Mucosa of gallbladder (tissue), 1 donor: Measurements from ENCODE around the gene RAD50. TPM values are rescaled to one million over a fixed set of nuclear protein-coding genes. Genes with fewer than 3 reads are reported as not detected.
"Not testable (repeated sequence)": the region's sequence is repeated elsewhere in the genome, so short reads cannot be mapped to it uniquely, and the experiment has no call there.

Source experiments
- DNase-seq: peaks from one replicate; pipeline ENCODE4 v3.0.0-alpha.2; 2020; ENCODE audit warnings: low spot score
- total RNA-seq: library from RNA; stranded (reverse); gene quantifications from one replicate; pipeline ENCODE4 v1.2.1, GENCODE V29; 2021
- donor health status: DM: no; HTN: no; CAD: no.

Gene RAD50
- total RNA-seq, result 37.3 TPM

DNA sequence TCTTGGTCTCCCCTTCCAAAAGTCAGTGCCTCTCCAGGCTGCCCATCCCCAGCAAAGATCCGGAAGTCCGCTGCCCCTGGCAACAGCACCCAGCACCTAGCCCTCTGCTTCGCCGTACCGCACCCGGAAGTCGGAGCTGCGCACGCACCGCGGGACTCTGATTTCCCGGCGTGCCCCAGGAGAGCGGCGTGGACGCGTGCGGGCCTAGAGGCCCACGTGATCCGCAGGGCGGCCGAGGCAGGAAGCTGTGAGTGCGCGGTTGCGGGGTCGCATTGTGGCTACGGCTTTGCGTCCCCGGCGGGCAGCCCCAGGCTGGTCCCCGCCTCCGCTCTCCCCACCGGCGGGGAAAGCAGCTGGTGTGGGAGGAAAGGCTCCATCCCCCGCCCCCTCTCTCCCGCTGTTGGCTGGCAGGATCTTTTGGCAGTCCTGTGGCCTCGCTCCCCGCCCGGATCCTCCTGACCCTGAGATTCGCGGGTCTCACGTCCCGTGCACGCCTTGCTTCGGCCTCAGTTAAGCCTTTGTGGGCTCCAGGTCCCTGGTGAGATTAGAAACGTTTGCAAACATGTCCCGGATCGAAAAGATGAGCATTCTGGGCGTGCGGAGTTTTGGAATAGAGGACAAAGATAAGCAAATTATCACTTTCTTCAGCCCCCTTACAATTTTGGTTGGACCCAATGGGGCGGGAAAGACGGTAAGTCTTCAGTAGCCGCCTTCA, at the start of gene RAD50:
TSS of gene RAD50 (plus strand) at position 215 of the 715 bp plus-strand sequence. CDS start at position 563, 348 bp downstream.
- peak; percentile 92 for DNase-seq

DNA sequence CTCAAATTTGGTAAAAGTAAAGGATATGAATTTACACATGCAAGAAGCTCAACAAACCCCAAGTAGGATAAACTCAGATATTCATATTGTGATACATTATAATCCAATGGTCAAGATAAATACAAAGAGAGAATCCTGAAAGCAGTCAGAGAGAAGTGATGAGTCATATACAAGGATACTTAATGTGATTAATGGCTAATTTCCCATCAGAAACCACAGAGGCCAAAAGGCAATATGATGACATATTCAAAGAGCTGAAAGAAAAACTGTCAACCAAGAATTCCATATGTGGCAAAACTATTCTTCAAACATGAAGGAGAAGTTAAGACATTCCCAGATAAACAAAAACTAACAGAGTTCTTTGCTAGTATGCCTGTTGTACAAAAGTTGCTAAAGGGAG, 46.7 kb upstream of the RAD50 start:
- DNase-seq, result no peak

DNA sequence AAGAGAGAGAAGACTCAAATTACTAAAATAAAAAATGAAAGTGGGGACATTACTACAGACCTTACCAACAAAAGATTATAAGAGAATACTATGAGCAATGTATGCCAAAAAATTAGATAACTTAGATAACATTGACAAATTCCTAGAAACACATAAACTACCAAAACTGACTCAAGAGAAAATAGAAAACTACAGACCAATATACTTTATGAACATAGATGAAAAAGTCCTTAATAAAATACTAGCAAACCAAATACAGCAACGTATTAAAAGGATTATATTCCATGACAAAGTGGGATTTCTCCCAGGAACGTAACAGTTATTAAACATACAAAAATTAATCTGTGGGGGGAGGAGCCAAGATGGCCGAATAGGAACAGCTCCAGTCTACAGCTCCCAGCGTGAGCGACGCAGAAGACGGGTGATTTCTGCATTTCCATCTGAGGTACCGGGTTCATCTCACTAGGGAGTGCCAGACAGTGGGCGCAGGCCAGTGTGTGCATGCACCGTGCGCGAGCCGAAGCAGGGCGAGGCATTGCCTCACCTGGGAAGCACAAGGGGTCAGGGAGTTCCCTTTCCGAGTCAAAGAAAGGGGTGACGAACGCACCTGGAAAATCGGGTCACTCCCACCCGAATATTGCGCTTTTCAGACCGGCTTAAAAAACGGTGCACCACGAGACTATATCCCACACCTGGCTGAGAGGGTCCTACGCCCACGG, 43.0 kb upstream of the RAD50 start:
- not testable (repeated sequence) for DNase-seq

DNA sequence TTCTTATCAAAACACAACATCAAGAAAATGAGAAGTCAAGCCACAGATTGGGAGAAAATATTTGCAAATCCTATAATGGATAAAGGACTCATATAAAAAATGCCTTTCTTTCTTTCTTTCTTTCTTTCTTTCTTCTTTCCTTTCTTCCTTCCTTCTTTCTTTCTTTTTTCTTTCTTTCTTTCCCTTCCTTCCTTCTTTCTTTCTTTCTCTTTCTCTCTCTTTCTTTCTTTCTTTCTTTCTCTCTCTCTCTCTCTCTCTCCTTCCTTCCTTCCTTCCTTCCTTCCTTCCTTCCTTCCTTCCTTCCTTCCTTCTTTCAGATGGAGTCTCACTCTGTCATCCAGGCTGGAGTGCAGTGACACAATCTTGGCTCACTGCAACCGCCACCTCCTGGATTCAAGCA, 34.7 kb upstream of the RAD50 start:
- DNase-seq, result not testable (repeated sequence)

DNA sequence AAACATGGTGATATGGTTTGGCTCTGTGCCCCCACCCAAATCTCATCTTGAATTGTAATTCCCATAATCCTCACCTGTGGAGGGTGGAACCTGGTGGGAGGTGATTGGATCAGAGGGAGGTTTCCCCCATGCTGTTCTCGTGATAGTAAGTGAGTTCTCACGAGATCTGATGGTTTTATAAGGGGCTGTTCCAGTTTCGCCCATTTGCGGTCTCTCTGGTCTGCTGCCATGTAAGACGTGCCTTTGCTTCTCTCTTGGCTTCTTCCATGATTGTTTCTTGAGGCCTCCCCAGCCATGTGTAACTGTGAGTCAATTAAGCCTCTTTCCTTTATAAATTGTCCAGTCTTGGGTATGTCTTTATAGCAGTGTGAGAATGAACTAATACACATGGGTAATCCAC, 31.9 kb upstream of the RAD50 start:
- DNase-seq, result not testable (repeated sequence)

DNA sequence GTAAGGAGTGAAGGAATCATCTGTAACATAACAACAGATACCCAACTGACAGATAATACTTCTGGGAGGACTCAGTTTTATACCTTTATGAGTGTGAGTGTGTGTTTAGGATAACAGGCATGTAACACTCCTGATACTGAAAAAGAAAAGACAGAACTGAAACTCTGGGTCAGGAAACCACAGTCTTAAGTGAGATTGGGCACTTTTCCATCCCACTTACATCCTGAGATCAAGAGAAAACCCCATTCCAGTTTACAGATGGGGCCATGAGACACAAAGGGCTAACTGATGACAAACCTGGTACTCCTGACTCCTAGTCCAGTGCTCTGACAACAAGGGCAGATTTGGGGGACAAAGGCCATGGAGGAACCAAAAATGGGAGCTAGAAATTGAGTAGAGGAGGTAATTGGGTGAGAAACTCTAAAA, 31.5 kb upstream of the RAD50 start:
- DNase-seq, result no peak

DNA sequence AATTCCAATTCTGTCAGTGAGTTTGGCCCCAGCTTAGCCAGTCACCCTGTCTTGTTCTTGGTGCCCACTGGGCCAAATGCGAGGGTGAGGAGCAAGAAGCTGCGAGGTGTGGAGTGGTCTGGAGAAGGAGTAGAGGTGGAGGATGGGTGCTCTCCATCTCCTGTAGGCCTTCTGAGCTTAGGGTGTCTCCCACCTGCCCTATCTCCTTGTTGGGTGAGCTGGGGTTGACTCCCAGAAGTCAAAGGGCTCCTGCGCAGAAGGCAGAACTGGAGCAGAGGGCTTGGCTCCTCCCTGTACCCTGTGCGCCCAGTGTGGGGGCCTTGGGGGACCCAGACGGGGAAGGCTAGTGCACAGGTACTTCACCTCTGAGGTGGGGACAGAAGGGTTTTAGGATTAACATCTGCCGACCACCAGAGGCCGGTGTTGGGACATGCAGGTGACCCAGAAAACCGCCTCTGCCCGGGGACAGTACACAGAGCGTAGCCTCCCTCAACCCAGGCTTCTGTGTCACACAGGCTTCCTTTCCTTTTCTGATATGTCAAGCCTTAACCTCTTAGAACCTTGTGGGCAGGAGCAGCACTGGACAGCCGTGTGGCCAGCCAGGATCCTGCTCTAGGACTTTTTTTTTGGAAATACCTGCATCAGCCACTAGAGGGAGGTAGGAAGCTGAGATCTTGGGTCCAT, 30.3 kb upstream of the RAD50 start:
- DNase-seq, result peak; percentile 41

DNA sequence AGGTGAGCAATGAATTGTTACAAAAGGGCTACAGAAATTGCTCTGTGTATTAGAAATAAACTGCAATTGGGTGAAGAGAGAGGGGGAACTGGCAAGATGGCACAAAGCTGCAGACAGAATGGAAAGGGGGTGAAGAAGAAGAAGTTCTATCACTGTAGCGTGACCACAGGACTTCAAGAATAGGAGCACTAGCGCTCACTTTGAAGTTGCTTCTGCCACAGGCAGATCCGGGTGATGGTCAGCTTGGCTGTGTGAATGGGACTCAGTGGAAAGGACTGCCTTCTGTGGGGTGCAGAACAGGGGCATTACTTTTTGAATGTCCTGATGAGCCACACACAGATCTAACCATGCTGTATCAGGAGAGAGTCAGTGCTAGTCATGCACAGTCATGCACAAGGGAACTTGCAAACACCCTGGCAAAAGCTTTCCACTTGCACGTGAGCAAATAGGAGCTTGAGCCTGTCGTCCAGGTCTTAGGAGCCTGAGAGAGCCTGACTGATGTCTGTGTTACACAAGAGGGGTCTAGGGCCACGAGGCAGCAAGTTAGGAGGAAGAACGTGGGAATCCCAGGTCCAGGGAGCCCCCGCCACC, 29.7 kb upstream of the RAD50 start:
- DNase-seq, result no peak

DNA sequence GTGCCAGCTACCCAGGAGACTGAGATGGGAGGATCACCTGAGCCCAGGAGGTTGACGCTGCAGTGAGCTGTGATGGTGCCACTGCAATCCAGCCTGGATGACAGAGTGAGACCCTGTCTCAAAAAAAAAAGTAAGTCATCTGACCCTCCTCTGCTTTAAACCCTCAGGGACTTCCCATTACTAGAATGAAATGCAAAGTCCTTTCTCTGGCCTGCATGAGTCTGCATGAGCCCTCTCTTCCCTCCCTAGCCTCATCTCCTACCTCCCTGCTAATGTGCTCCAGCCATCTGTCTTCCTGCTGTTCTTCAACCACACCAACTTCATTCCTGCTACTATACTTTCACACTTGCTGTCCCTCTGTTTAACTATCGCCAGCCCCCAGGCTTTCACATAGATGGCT, 28.8 kb upstream of the RAD50 start:
- no peak for DNase-seq

DNA sequence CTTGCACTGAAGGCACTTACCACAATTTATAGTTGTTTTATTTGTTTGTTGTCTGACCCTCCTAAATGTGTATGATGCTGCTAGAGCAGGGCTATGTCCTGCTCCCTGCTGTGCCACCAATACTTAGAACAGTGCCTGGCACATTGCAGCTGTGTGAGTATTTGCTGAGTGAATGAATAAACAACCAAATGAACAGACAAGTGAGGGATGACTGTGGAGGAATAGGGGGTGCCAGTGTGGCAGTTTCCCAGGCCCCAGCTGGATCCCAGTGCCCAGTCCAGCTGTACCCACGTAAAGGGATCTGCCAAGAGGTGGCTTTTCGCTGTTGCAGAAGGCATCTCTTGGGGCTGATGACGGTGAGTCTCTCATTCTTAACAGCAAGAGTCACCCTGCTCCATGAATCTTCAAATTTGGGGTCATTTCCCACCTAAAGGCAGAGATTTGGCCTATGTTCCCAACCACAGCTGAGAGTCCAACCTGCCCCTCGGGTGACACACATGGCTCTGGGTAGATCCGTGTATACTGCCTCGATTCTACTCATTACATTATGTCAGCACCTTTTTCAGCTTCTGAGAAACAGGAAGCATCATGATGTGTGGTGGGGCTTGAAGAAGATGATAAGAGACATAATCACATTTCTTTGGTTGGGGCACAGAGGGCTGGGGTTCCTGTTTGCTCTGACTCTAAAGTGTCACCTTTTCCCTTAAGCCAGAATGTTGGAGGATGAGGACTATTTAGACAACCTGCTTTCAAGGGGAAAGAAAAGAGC, 27.7 kb upstream of the RAD50 start:
- no peak for DNase-seq

DNA sequence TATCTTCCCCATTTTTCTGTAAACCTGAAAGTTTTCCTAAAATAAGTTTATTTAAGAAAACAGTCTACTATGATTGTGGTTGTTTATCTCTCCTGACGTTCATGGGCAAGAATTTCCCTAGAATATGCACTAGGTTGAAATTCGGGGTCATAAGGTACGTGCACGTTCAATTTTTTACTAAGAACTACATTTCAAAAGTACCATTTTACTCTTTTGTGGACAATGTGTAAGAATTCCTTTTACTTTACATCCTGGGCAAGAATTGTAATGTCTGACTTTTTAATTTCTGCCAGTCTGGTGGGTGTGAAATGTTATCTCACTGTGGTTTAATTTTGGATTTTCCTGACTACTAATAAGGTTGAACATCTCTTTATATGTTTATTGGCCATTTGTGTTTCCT, 25.8 kb upstream of the RAD50 start:
- no peak for DNase-seq

DNA sequence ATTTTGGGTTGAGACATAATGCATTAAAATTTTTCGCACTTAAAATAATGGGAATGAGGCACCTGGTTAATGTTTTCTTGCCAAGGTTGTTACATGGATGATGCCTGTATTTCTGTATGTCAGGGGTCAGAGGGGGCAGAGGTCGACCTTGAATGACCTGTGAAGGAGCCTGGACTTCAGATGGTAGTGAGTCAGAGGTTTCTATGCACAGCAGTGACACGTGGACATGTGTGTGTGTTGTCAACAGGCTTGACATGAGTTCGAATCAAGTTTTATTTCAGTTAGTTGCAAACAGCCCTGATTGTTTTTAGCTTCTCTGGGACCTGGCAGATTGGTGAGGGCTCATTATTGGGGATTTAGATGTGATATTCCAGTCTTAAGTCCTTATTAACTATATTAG, 17.1 kb upstream of the RAD50 start:
- DNase-seq, result no peak

DNA sequence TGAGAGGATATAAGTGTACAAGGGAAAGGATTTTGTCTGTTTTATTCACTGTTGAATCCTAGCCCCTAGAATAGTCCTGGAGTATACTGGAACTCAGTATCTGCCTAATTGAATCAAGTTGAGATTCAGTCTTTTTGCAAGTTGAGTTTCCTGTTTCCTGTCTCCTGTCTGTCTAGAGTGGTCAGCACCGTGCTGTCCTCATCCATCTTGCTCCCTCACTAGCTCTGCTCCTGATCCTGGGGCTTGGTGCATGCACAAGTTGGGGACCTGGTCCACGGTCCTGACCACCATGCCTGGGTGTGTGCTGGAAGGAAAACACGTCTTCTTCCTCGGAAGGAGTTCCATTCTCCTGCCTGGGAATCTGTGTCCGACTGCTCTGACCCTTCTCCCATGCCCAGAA, 16.6 kb upstream of the RAD50 start:
- no peak for DNase-seq

DNA sequence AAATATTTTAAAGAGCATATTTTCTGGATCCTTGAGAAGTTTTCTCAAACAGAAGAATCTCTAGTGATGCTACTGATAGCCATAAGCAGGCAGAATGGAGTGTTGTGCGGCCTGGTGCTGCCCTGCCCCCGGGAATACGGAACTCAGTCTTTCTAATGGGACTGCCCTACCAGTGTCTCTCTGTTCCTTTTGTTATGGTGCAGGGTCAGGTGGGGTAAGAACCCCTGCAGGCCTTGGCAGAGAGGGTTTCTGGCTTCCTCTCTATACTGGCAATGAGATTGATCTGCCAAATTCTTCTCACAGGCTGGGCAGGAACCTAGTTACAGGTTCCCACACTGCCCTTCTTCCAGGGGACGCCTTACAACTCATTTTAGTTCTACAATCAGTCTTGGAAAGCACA, 16.0 kb upstream of the RAD50 start:
- DNase-seq, result no peak

DNA sequence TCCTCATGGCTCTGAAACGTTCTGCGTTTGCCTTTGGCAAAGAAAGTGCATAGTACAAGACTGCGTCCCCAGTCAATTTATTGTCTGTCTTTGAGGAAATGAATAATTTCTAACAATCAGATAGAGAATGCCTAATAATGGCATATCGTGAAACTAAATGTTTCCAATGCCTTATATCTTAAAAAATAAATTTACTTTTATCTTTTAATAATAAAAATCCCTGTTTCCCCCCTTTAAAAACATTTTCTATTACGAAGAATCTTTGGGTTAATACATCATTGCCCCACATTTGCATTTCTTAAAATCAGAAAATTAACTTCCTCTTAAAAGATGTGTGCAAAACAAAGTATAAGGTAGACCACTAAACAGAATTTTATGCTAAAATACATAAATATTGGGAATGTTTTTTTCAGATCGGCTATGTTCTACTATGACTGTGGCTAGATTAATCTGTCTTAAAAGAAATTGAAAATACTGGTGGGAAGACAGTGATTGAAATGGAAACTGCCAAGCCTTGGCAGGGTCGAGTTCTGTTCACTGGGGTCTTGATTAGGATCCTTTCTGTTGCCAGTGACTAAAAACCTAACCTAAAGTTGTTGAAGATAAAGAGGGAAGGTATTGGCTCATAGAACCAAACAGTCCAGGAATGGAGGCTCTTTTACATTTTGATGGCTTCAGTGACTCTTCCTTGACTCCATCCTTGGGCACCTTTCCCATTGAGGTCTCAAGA, 13.1 kb upstream of the RAD50 start, which contains the start of gene IL5:
TSS of gene IL5 (minus strand) at position 51 of the 730 bp plus-strand sequence. CDS start at position 7, 44 bp downstream.
- DNase-seq, result no peak

DNA sequence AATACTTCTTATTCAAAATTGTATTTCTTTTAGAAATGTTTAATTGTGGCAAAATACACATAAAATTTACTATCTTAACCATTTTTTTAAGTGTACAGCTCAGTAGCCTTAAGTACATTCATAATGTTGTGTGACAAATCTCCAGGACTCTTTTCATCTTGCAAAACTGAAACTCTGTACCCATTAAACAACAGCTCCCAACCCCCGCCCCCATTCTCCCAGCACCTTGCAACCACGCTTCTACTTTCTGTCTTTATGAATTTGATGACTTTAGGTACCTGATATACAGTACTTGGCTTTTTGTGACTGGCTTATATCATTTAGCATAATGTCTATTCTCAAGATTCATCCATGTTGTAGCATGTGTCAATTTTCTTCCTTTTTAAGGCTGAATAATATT, 10.7 kb upstream of the RAD50 start:
- no peak for DNase-seq

DNA sequence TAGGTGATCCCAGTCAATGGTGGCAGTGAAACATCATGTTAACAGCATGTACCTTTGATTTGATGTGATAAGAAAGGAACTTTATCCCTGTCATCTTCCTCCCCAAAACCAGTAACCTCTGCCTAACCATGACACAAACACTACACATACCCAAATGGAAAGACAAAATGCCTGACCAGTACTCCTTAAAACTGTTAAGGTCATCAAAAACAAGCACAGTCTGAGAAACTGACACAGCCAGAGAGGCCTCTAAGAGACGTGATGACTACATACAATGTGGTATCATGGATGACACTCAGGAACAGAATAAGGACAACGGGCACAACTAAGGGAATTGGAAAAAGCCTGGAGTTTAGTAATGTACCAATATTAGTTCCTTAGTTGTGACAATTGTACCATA, 9.5 kb upstream of the RAD50 start:
- DNase-seq, result no peak

DNA sequence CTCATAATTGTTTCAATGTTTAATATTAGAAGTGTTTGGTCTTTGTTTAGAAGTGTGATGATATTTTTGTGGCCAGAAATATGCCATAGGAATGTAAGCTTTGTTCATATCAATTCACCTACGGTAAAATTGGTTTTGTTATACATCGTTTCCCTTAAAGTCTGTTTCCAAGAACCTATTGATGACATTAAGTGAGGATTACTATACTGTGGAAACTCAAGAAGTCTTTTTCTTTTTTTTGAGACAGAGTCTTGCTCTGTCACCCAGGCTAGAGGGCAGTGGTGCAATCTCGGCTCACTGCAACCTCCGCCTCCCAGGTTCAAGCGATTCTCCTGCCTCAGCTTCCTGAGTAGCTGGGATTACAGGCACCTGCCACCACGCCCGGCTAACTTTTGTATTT, 7.9 kb upstream of the RAD50 start:
- not testable (repeated sequence) for DNase-seq

DNA sequence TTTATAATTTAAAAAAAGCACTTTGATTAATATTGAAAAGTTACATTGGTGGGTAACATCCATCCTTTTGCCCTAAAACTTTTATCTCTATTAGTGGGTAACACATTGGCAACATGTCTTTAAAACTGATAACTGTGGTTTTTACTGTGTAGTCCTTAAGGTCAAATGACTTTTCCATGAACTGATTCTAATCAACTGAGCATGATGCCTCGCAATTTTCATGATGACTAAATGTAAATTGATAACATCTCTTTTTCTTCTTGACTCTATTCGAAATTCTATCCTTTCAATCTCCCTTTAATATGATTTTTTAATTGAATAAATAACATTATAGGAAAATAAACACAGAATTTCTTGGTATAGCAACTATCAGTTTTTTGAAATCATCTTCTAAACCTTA, 7.2 kb upstream of the RAD50 start:
- DNase-seq, result no peak

DNA sequence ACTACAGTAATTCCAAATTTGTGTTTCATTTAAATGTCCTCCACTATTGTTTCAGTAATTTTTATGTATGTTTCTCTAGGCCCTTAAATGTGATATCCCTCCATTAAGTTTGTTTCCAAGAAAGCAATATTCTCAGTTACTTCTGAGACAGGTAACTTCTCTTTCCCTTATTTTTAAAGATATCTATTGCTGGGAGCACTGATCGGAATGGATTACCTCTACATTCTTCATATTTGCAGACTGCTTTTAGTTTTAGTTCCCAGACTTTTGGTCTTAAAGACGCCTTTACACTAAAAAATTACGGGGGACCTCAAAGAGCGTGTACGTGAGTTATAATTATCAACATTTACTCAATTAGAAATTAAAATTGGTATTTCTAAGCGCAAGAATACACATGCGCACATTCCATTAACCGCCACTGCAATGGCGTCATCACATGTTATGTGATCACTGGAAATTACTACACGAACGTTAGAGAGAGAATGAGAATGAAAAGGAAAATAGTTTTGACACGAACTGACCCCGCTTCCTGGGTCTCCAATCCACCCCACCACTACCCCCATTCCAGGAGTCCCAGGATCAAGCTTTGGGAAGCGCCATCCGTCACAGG, 519 bp upstream of the RAD50 start:
- DNase-seq, result no peak
